HG03460 (cell line): ENCODE results near the gene TAF8.

Experiments used
- ATAC-seq: cut with Tn5 transposase; IDR thresholded peaks from one replicate; pipeline ENCODE4 v1.9.1; 2021; ENCODE audit not compliant: unreplicated experiment

Gene TAF8

GRCh38 chr6:42049948-42050296 lies 402 bp upstream of the TAF8 start:
- no peak for ATAC-seq

GRCh38 chr6:42051268-42051653 lies 937 bp downstream of the TAF8 start:
- ATAC-seq: no peak

DNA sequence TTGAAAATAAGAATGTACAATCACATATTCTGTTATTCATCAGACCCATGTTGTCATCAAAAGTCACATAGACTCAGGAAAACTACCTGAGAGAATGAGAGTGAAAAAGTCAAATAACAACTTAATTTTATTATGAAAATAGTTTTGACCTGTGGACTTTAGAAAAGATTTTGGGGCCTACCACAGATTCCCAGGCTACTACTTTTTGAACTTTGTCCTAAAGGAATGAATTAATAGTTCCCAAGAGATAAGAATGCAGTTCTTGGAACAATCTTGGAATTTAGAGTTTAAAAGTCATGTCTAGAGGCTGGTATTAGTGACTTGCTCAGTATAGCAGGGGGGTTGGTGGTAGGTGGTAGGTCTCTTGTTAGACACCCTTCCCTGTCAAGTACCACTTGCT lies 3.3 kb downstream of the TAF8 start:
- ATAC-seq: no peak

GRCh38 chr6:42059743-42060142 lies 9.4 kb downstream of the TAF8 start:
- no peak for ATAC-seq

DNA sequence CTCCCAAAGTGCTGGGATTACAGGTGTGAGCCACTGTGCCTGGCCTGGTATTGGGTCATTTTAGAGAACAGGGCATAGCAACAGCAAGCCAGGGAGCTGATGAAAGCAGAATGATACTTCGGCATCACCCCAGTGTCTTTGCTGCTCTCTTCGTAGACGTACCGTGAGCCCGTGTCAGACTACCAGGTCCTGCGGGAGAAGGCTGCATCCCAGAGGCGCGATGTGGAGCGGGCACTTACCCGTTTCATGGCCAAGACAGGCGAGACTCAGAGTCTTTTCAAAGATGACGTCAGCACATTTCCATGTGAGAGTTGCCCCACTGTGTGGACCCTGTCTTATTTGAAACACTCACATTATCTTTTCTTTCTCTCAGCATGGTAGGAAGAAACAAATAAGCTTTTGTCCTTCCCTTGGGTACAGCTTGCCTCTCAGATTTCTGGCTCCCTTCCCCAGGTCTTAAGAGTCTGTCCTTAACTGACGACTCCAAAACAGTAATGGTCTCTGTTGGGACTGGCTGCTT lies 15.9 kb downstream of the TAF8 start:
- ATAC-seq: no peak

GRCh38 chr6:42068173-42068572 lies 17.8 kb downstream of the TAF8 start:
- no peak for ATAC-seq

- ATAC-seq: no peak
Measured at GRCh38 chr6:42068872-42069522, 18.7 kb downstream of the TAF8 start.

DNA sequence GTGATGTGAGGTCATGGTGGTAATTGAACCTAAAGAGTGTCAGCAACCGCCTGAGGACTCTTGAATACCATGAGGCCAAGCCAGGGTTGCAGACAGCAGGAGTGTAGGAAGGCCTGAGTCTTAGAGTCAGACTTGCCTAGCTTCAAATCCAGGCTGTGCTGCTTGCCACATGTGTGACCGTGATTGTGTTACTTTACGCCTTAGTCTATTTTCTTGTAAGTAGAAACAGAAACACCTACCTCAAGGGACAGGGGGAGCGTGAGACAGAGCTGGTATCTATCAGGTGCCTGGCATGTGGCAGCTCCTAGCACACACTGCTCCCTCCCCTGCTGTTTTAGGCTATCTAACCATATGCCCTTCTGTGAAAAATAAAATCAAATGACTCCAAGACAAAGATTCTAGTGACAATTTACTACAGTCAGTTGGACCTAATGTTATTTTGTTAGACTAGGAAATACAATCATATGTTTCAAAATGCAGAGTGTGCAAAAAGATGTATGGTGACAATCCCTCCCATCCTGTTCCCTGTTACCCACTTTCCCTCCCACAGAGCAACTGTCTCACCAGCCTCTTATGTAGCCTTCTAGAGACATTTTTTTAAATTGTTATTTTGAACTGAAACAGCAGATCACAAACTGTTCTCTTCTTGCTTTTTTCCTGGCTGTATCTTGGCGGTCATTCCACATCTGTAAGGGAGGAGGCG lies 21.7 kb downstream of the TAF8 start:
- ATAC-seq: no peak

DNA sequence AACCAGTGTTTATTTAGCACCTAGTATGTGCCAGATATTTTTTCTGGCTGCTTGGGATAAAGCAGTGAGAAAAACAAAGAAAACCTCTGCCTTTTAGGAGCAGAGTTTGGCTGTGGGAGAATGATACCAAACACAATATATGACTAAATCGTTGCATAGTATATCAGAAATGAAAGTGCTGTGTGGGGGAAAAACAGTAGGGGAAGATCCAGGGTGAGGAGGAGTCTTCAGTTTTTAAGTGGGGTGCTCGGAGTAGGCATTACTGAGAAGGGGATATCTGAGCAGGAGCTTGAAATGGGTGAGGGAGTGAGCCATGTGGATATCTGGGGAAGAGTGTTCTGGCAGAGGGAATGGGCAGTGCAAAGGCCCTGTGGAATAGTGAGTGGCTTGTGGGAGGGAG lies 23.0 kb downstream of the TAF8 start:
- no peak for ATAC-seq

- no peak for ATAC-seq
Measured at GRCh38 chr6:42075159-42075838, 25.0 kb downstream of the TAF8 start.

- no peak for ATAC-seq
Measured at GRCh38 chr6:42078386-42078785, 28.1 kb downstream of the TAF8 start.

DNA sequence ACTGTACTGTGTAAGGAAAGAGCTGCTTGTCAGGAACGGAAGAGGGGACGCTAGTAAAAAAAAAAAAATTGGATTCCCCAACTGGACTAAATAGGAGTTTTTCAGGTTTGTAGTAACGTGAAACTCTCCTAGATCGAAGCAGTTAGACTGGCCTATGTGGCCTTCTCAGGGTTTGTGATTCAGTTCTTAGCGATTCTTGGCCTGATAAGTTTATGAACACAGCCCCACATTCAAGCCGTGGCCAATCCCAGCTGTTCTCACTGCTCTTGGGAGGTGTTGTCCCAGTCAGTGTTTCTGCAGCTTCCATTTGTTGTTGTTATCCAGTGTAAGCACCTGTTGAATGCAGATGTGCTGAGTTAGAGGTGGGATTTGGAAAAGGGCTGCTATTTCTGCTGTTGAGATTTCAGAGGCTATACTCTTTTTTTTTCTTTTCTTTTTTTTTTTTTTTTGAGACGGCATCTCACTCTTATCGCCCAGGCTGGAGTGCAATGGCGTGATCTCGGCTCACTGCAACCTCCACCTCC lies 29.7 kb downstream of the TAF8 start:
- ATAC-seq: no peak

DNA sequence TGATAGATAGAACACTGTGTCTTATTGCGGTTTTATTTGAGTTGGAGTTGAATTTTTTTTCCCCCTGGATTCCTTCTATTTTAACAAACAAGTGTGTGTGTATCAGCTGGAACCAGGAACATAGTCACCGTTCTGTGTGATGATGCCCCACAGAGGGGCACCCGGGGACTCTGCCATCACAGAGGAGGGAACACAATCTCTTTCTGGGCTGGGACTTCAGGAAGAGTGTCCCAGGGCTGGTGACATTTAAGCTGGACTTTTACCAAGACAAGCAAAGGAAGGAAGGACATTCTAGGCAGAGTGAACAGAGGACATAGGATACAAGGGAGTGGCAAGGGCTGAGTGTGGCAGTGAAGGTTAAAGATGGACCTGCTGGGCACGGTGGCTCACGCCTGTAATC lies 33.2 kb downstream of the TAF8 start:
- ATAC-seq: no peak

DNA sequence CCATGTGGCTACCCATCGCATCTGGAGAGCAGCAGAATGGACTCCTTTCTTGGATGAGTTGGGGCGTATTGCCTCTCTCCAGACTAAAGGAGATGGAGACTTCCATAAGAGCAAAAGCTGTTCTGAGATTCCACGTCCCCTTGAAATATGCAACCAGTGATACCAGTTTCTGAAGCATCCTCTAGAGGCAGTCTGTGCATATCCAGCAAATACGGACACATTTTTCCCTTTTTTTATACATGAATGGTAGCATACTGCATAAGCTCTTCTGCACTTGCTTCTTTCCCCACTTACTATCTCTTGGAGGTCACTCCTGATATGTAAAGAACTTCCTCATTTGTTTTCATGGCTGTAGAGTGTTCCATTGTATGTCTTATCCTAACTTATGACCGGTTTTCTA lies 34.6 kb downstream of the TAF8 start:
- no peak for ATAC-seq

DNA sequence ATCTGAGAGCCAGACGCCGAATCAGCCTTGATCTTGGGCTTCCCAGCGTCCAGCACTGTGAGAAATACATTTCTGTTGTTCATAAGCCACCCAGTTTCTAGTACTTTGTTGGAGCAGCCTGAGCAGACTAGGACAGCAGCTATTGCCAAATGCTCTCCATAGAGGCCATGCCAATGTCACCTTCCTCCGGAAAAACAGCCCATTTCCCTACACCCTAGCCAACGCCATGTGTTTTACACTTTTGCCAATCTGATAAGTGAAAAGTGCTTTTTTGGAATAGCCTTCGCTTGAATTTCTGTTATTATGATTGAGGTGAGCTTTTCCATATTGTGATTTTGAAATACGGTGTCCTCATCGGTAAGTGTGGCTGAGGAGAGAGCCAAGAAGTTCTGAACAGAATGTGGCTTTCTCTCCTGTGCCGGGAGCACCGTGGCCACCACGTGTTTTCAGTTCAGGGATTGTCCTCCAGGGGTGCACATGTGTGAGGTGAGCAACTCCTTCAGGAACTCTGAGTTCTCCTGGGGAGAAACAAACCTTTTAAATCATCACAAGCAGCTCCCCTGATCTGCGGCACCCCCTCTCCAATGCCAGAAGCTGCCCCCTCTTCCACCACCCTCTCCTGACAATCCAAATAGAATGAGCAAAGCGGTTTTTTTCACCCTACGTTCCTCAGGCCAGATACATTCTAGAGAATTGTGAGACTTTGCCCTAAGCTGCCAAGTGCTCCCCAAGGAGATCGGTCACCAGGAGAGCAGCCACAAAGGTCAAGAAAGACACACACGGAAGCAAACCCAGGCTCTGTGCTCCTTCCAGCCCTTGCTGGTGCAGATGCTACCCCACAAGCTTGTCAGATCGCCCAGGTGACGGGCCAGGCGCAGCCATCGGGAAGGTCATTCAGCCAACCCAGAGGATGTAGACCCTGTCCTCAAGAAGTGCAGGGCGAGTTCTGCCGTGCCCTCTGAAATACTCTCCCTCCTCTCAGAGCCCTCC lies 36.0 kb downstream of the TAF8 start:
- ATAC-seq: no peak

DNA sequence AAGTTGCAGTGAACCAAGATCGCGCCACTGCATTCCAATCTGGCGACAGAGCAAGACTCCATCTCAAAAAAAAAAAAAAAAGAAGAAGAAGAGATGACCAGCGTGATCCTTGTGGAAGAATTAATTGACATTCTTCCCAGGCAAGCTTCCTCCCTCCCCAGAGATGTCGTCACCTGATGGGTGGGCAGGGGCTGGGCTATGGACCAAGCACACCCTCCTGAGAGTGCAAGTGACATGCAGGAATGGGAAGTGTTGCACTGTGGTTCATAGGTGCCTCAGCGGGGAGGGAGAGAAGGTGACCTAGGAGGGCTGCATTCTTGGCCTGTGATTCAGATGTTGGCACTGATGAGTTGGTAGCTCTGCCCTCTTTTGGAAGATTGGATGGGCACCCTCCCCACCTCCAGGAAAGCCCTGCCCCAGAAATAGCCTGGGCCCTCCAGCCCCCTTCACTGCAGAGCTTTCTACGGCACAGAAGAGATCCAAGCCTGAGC lies 37.8 kb downstream of the TAF8 start:
- no peak for ATAC-seq

DNA sequence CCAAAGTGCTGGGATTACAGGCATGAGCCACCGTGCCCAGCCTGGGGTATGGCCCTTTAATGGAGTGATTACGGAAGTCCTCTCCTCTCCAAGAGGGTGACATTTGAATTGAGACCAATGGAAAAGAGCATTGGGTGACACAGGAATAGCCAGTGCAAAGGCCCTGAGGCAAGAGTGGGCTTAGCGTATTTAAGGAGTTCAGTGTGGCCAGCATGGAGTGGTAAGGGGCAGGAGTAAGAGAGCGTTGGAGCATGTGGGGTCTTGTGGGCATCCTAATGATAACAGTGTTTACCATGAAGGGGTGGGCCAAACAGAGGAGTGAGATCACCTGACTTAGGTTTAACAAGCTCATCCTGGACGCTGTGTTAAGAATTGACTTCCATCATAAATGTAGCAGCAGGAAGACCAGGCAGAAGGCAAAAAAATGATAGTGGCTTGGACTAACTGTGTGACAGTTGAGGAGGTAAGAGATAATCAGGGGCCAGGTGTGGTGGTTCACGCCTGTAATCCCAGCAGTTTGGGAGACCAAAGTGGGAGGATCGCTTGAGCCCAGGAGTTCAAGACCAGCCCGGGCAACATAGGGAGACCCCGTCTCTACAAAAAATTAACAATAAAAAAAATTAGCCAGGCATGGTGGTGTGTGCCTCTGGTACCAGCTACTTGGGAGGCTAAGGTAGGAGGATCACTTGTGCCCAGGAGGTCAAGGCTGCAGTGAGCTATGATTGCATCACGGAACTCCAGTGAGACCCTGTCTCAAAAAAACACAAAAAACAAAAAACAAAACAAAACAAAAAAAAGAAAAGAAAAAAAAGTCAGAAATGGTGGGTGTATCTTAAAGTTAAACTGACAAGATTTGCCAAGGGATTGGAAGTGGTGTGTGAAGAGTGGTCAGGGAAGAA lies 40.7 kb downstream of the TAF8 start:
- no peak for ATAC-seq

GRCh38 chr6:42091718-42092023 lies 41.3 kb downstream of the TAF8 start:
- no peak for ATAC-seq

DNA sequence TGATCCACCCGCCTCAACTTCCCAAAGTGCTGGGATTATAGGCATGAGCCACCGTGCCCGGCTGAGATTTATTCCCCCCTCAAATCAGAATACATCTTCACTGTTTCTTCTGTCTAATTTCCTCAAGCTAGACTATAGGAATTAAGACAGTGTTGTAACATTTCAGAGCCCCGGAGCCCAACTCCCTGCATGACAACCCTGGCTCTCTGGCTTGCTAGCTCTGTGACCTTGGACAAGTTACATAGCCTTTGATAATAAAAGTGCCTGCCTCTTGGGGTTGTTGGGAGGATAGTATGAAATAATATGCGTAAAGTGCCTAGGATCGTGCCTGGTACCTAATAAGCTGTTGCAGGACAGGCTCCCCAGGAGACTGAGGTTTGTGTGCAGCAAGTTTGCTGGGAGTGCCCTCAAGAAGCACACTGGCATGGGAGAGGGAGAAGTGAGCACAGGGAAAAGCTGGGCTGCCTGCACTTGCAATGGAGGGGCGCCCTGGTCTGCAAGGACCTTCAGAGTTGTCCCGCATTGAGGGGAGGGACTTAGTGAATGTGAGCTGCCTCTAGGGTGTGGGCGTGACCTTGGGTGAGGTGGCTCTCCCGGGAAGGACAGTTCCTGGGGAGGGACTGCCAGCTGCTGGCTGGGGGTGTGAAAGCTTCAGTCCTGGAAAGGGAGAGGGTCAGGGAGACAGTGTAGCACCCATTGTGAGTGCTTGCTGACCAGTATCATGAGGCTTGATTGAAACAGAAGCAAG lies 43.4 kb downstream of the TAF8 start:
- no peak for ATAC-seq
